B cell (primary cell): ENCODE data around the gene OXSR1.

Source experiments
- CTCF ChIP-seq: fragments of 200-600 bp; IDR thresholded peaks from one replicate; pipeline ENCODE4 v1.8.0; 2022; ENCODE audit warnings: antibody characterized with exemption, mild to moderate bottlenecking
- EZH2 ChIP-seq: IDR thresholded peaks from 2 replicates; pipeline ENCODE4 v1.6.1; 2012; ENCODE audit warnings: borderline replicate concordance, low read depth, mild to moderate bottlenecking, moderate library complexity, low read length; ENCODE audit not compliant: insufficient read depth, poor library complexity, severe bottlenecking

GRCh38 chr3:38257583-38257982 is 92.2 kb downstream of the OXSR1 start:
- no peak for TF ChIP-seq CTCF
- TF ChIP-seq EZH2, result no peak
